MCF 10A (cell line): Measurements from ENCODE around the gene CHEK1. TPM values are rescaled to one million over a fixed set of nuclear protein-coding genes. Genes with fewer than 3 reads are reported as not detected.

Source experiments
- BruUV-seq: library from RNA; stranded (reverse); fragments of 400-500 nt; replicated peaks from 2 replicates; lab custom pipeline; 2021; lab: Mats Ljungman, UMichigan
- CTCF ChIA-PET: fragments of 300-600 bp; sonication (Branson Sonifier 250); formaldehyde crosslinking; extraction: SDS; loops from one replicate; lab custom pipeline; 2021; ENCODE audit warnings: antibody characterized with exemption, inconsistent platforms; lab: Yijun Ruan, JAX
- POLR2A ChIA-PET: fragments of 300-600, 350-650 bp; sonication (Branson Sonifier 250); formaldehyde crosslinking; extraction: SDS; loops from one replicate; lab custom pipeline; 2020; ENCODE audit warnings: antibody characterized with exemption, inconsistent platforms; lab: Yijun Ruan, JAX
- DNase-seq: peaks from one replicate; pipeline ENCODE4 v3.0.0-alpha.2; 2018; ENCODE audit not compliant: unreplicated experiment
- H3K27ac Mint-ChIP-seq: one replicate; pipeline ENCODE4 v1.8.0; 2022; ENCODE audit warnings: mild to moderate bottlenecking, low read depth, mixed read lengths; ENCODE audit not compliant: unreplicated experiment
- H3K27me3 Mint-ChIP-seq: one replicate; pipeline ENCODE4 v1.8.0; 2022; ENCODE audit warnings: mixed read lengths; ENCODE audit not compliant: insufficient read depth, unreplicated experiment
- H3K36me3 Mint-ChIP-seq: one replicate; pipeline ENCODE4 v1.8.0; 2022; ENCODE audit warnings: mild to moderate bottlenecking, moderate library complexity, mixed read lengths; ENCODE audit not compliant: insufficient read depth, unreplicated experiment
- H3K4me1 Mint-ChIP-seq: one replicate; pipeline ENCODE4 v1.8.0; 2022; ENCODE audit warnings: mixed read lengths; ENCODE audit not compliant: insufficient read depth, unreplicated experiment
- H3K4me3 Mint-ChIP-seq: one replicate; pipeline ENCODE4 v1.8.0; 2022; ENCODE audit warnings: mild to moderate bottlenecking, moderate library complexity, mixed read lengths; ENCODE audit not compliant: unreplicated experiment
- H3K9me3 Mint-ChIP-seq: one replicate; pipeline ENCODE4 v1.8.0; 2022; ENCODE audit warnings: mixed read lengths; ENCODE audit not compliant: unreplicated experiment
- CTCF ChIP-seq: fragments of 200-600 bp; IDR thresholded peaks from one replicate; pipeline ENCODE4 v1.8.0; 2022; ENCODE audit warnings: antibody characterized with exemption, mild to moderate bottlenecking; ENCODE audit not compliant: unreplicated experiment
- intact Hi-C: fragments of 100-400 bp; cut with micrococcal nuclease; formaldehyde crosslinking; loops from 2 replicates; pipeline ENCODE4 v1.14.1; 2022
- total RNA-seq: library from RNA; stranded (reverse); gene quantifications from 2 replicates; pipeline ENCODE4 v1.2.3, GENCODE V29; 2022

CHEK1 gene
- total RNA-seq, 1 experiment from 2014 or later = 33.3 TPM

GRCh38 chr11:125605417-125605816, 19.5 kb upstream of the CHEK1 start:
- intact Hi-C loops = no loop called here

GRCh38 chr11:125609545-125609944, 15.4 kb upstream of the CHEK1 start:
- Mint-ChIP-seq H3K9me3 (no peaks in the 10 kb centered on the region), H3K4me1 (no peaks in the 10 kb centered on the region), H3K36me3 (peaks cover 97% of the 10 kb centered on the region), H3K4me3 (no peak overlapping the region), H3K27me3 (no peaks in the 10 kb centered on the region), H3K27ac (peak overlapping the region; percentile 49)
- no peak for TF ChIP-seq CTCF
- CTCF ChIA-PET = no interaction called here
- BruUV-seq = no TSS peak
- no peak for DNase-seq
- intact Hi-C loops = no loop called here
- POLR2A ChIA-PET = interaction anchor here (2.8 kb wide), 1 partner anchor 12 kb away, joined by 6 read pairs; no protein-coding TSS in a partner anchor

More at GRCh38 chr11:125605417-125605816, 19.5 kb upstream of the CHEK1 start:
- Mint-ChIP-seq H3K4me1 (no peaks in the 10 kb centered on the region), H3K27ac (no peak overlapping the region), H3K4me3 (no peak overlapping the region), H3K36me3 (peaks cover 94% of the 10 kb centered on the region), H3K9me3 (no peaks in the 10 kb centered on the region), H3K27me3 (no peaks in the 10 kb centered on the region)
- TF ChIP-seq CTCF = no peak
- POLR2A ChIA-PET = interaction anchor here (3.5 kb wide), 1 partner anchor 12 kb away, joined by 20 read pairs; the partner anchor contains the start of gene STT3A
- CTCF ChIA-PET = no interaction called here
- no peak for DNase-seq
- BruUV-seq = no TSS peak

- Mint-ChIP-seq H3K36me3 (peaks cover 83% of the 10 kb centered on the region), H3K9me3 (no peaks in the 10 kb centered on the region), H3K27me3 (no peaks in the 10 kb centered on the region), H3K4me3 (no peak overlapping the region), H3K27ac (no peak overlapping the region), H3K4me1 (peaks cover 11% of the 10 kb centered on the region)
- ChIA-PET POLR2A (no interaction called here), CTCF (interaction anchor here (0.6 kb wide), 3 partner anchors 14 to 193 kb away, joined by 3 to 4 read pairs (median 3); no protein-coding TSS in a partner anchor)
- intact Hi-C loops = no loop called here
- BruUV-seq = no TSS peak
- no peak for DNase-seq
- TF ChIP-seq CTCF = no peak
Observed at GRCh38 chr11:125618383-125618782, 6.6 kb upstream of the CHEK1 start.

- ChIA-PET POLR2A (interaction anchor here (0.6 to 3.8 kb wide), 6 partner anchors 12 to 266 kb away, joined by 3 to 34 read pairs (median 4); partner anchors contain the start of genes EI24 and STT3A), CTCF (interaction anchor here (0.6 to 1.1 kb wide), 4 partner anchors 26 to 324 kb away, joined by 3 to 6 read pairs (median 4); no protein-coding TSS in a partner anchor)
- Mint-ChIP-seq H3K9me3 (no peaks in the 10 kb centered on the region), H3K27me3 (no peaks in the 10 kb centered on the region), H3K36me3 (peaks cover 59% of the 10 kb centered on the region), H3K4me3 (no peak overlapping the region), H3K27ac (no peak overlapping the region), H3K4me1 (peaks cover 20% of the 10 kb centered on the region)
- no peak for TF ChIP-seq CTCF
- no TSS peak for BruUV-seq
- peak; percentile 54 for DNase-seq
- intact Hi-C loops = no loop called here
Observed at GRCh38 chr11:125621995-125622394, 3.0 kb upstream of the CHEK1 start.
